ENCODE measurements around the gene EYS.

DNA sequence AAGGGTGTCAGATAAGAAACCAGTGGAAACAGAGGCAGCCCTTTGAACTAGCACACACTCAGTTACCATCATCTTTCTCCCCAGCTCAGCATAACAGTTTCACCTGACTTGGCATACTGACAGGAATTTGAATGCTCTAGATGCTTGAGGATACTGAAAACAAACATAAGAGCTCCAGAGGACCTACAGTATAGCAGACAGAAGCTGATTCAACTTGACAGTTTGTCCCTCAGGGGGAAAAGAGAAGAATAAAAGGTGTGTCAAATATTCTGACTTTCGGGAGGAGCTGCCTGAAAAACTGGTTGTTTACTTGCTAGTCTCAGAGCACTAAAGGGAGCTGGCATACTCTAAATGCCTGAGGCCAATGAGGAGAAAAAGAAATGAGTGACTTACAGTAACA lies 35.1 kb downstream of the EYS start:
- no peak for TF ChIP-seq JUN (IDR thresholded peaks at IDR 0.05; ENCODE audit: low read depth, low read length)
- TF ChIP-seq, protein P1, sequence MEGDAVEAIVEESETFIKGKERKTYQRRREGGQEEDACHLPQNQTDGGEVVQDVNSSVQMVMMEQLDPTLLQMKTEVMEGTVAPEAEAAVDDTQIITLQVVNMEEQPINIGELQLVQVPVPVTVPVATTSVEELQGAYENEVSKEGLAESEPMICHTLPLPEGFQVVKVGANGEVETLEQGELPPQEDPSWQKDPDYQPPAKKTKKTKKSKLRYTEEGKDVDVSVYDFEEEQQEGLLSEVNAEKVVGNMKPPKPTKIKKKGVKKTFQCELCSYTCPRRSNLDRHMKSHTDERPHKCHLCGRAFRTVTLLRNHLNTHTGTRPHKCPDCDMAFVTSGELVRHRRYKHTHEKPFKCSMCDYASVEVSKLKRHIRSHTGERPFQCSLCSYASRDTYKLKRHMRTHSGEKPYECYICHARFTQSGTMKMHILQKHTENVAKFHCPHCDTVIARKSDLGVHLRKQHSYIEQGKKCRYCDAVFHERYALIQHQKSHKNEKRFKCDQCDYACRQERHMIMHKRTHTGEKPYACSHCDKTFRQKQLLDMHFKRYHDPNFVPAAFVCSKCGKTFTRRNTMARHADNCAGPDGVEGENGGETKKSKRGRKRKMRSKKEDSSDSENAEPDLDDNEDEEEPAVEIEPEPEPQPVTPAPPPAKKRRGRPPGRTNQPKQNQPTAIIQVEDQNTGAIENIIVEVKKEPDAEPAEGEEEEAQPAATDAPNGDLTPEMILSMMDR (IDR thresholded peaks at IDR 0.05; ENCODE audit: control extremely low read depth in 1 of 3, insufficient read depth in 1 of 3, low read depth in 1 of 3, low read length in 3 of 3) = no peak
- TF ChIP-seq GABPA (IDR thresholded peaks at IDR 0.05; ENCODE audit: borderline replicate concordance, insufficient read depth, low read length) = no peak
- TF ChIP-seq CEBPB (IDR thresholded peaks at IDR 0.05; ENCODE audit: low read depth, low read length) = no peak
- TF ChIP-seq SIX5 (IDR thresholded peaks at IDR 0.05; ENCODE audit: low read depth, low read length) = no peak
- TF ChIP-seq SP1 (IDR thresholded peaks at IDR 0.05; ENCODE audit: low read depth, low read length) = no peak
- no peak for TF ChIP-seq EZH2 (IDR thresholded peaks at IDR 0.05; ENCODE audit: low read depth, low read length, severe bottlenecking)

Measured in H1 (cell line).